Measurements from ENCODE around the gene FMN1.

FMN1 gene

GRCh38 chr15:33138000-33138399, 56.5 kb downstream of the FMN1 start:
- POLR2A ChIA-PET = no interaction called here
- no peak for TF ChIP-seq CTCF (IDR thresholded peaks at IDR 0.05; ENCODE audit: insufficient read depth, low read length, missing control alignments)
- no peak overlapping the region for H3K4me3 ChIP-seq (ENCODE audit: low read depth, low read length)
- no peak for DNase-seq (ENCODE audit: low read depth, low spot score)
- CTCF ChIA-PET = interaction anchor here (0.9 to 21.5 kb wide), 4 partner anchors 14 to 42 kb away, joined by 3 to 813 read pairs (median 4); no protein-coding TSS in a partner anchor

- TF ChIP-seq CTCF (IDR thresholded peaks at IDR 0.05; ENCODE audit: insufficient read depth, low read length, missing control alignments) = no peak
- POLR2A ChIA-PET = no interaction called here
- CTCF ChIA-PET = interaction anchor here (1.7 to 21.5 kb wide), 3 partner anchors 15 to 114 kb away, joined by 4 to 813 read pairs (median 9); no protein-coding TSS in a partner anchor
Observed at GRCh38 chr15:33137101-33137500, 57.4 kb downstream of the FMN1 start.

GRCh38 chr15:33136353-33136752, 58.2 kb downstream of the FMN1 start:
- ChIA-PET CTCF (interaction anchor here (1.0 to 21.5 kb wide), 5 partner anchors 9 to 113 kb away, joined by 4 to 813 read pairs (median 6); no protein-coding TSS in a partner anchor), POLR2A (interaction anchor here (0.6 kb wide), 1 partner anchor 23 kb away, joined by 3 read pairs; no protein-coding TSS in a partner anchor)
- no peak overlapping the region for H3K4me3 ChIP-seq (ENCODE audit: low read depth, low read length)
- no peak for DNase-seq (ENCODE audit: low read depth, low spot score)
- TF ChIP-seq CTCF (IDR thresholded peaks at IDR 0.05; ENCODE audit: insufficient read depth, low read length, missing control alignments) = no peak

More at GRCh38 chr15:33137101-33137500, 57.4 kb downstream of the FMN1 start:
- H3K4me3 ChIP-seq (ENCODE audit: low read depth, low read length) = no peak overlapping the region
- DNase-seq (ENCODE audit: low read depth, low spot score) = no peak

- no peak for DNase-seq (ENCODE audit: low read depth, low spot score)
- no peak for TF ChIP-seq CTCF (IDR thresholded peaks at IDR 0.05; ENCODE audit: insufficient read depth, low read length, missing control alignments)
- ChIA-PET CTCF (interaction anchor here (1.0 to 21.5 kb wide), 6 partner anchors 8 to 113 kb away, joined by 3 to 813 read pairs (median 6); no protein-coding TSS in a partner anchor), POLR2A (no interaction called here)
- no peak overlapping the region for H3K4me3 ChIP-seq (ENCODE audit: low read depth, low read length)
Observed at GRCh38 chr15:33135355-33135781, 59.1 kb downstream of the FMN1 start.

GRCh38 chr15:33132722-33133345, 61.7 kb downstream of the FMN1 start:
- H3K4me3 ChIP-seq (ENCODE audit: low read depth, low read length) = no peak overlapping the region
- DNase-seq (ENCODE audit: low read depth, low spot score) = no peak
- ChIA-PET CTCF (interaction anchor here (0.6 to 21.5 kb wide), 45 partner anchors 9 to 849 kb away, joined by 3 to 813 read pairs (median 5); no protein-coding TSS in a partner anchor), POLR2A (interaction anchor here (0.7 to 1.1 kb wide), 3 partner anchors 35 to 68 kb away, joined by 3 to 4 read pairs (median 3); no protein-coding TSS in a partner anchor)
- TF ChIP-seq CTCF (IDR thresholded peaks at IDR 0.05; ENCODE audit: insufficient read depth, low read length, missing control alignments) = peak; percentile 61

- ChIA-PET POLR2A (interaction anchor here (0.7 to 1.1 kb wide), 3 partner anchors 34 to 68 kb away, joined by 3 to 4 read pairs (median 3); no protein-coding TSS in a partner anchor), CTCF (interaction anchor here (0.6 to 21.5 kb wide), 45 partner anchors 9 to 849 kb away, joined by 3 to 813 read pairs (median 5); no protein-coding TSS in a partner anchor)
- H3K4me3 ChIP-seq (ENCODE audit: low read depth, low read length) = no peak overlapping the region
- DNase-seq (ENCODE audit: low read depth, low spot score) = no peak
- no peak for TF ChIP-seq CTCF (IDR thresholded peaks at IDR 0.05; ENCODE audit: insufficient read depth, low read length, missing control alignments)
Observed at GRCh38 chr15:33132233-33132580, 62.3 kb downstream of the FMN1 start.
